HG03432 (cell line): ENCODE measurements around the gene PACS1.

Source experiments
- ATAC-seq: cut with Tn5 transposase; IDR thresholded peaks from one replicate; pipeline ENCODE4 v1.9.1; 2021; ENCODE audit warnings: mild to moderate bottlenecking, moderate library complexity; ENCODE audit not compliant: unreplicated experiment

Gene PACS1

GRCh38 chr11:66282468-66283455, 212.7 kb downstream of the PACS1 start:
- peak; percentile 80 for ATAC-seq

- ATAC-seq: no peak
These were observed 213.5 kb downstream of the PACS1 start for GRCh38 chr11:66283461-66284105.

GRCh38 chr11:66284526-66285078, 214.5 kb downstream of the PACS1 start:
- no peak for ATAC-seq

DNA sequence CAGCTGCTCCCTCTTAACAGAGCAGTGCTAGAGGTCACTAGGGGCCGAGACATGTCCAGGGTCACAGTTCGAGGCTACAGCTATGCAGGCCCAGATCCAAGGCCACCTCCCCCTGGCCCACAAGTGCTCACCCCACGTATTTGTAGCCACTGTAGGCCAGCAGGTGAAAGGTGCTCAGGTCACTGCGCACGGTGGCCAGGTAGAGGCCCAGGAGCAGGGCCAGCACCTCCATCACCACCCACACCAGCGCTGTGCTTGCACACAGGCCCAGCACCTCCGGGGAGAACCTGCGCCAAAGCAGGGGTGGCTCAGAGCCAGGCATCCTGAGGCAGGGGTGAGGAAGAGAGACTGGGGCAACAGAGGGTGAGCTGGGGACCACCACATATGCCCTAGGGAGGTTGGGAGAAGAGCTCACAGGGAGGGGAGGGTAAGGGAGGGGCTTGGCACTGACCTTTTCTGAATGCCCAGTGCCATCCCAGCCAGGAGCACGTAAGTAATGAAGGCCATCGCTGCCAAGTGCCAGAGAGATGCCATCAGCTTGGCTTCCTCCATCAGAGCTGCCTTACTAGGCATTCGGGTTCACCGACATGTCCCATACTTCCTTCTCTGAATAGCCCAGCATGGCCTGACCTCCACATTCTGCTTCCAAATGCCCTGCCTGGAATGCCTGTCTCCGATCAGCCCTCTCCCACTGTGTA, 215.3 kb downstream of the PACS1 start:
- ATAC-seq: no peak

- no peak for ATAC-seq
These were observed 216.6 kb downstream of the PACS1 start for GRCh38 chr11:66286699-66287098.

DNA sequence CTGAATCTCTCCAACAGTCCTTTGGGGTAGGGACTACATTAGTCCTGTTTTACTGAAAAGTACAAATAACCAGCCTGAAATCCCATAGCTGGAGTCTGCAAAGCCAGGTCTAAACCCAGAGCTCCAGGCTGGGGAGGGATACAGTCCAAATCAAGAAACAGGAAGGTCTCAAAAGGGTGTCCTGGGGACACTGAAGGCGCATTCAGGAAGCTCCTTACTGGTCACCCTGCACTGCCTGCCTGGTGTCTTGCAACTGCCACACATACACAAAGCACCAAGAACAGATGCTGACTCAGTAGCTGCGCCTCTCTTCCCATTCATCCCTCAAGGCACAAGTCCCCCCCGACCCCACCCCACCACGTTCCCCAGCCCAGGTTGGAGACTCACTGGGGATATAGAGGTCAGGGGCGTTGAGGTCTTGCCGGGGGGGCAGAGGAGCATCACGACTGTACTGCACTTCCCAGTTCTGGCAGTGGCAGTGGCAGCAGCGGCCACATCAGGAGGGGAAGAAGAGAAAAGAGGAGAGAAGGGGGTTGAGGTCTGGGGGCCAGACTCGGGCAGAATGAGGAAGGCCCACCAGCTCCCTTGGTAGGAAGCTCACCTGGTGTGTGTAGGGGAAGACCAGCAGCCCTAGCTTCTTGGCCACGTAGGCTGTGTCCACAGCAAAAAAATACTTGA, 217.3 kb downstream of the PACS1 start:
- no peak for ATAC-seq

GRCh38 chr11:66287889-66288670, 218.0 kb downstream of the PACS1 start:
- ATAC-seq: no peak

- peak; percentile 85 for ATAC-seq
These were observed 218.8 kb downstream of the PACS1 start, which contains the start of gene YIF1A for GRCh38 chr11:66288671-66289547. Gene YIF1A, minus strand, starts transcription at chr11:66289143. Its CDS starts 158 bp downstream, at chr11:66288985.

GRCh38 chr11:66289548-66290329, 219.7 kb downstream of the PACS1 start:
- peak; percentile 43 for ATAC-seq

DNA sequence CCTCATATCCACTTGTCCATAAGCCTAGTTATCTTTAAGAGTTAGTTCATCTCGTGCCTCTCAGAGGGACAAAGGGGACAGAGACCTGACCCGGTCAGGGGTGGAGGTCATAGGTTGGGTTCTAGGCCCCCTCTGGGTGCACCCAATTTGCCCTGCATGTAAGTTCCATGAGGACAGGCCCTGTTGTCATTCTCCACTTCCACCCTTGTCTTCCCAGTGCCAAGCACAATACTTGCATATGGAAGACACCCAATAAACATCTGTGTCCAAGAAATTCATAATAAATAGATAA, 220.2 kb downstream of the PACS1 start:
- ATAC-seq: no peak

GRCh38 chr11:66291303-66291705, 221.2 kb downstream of the PACS1 start:
- no peak for ATAC-seq

DNA sequence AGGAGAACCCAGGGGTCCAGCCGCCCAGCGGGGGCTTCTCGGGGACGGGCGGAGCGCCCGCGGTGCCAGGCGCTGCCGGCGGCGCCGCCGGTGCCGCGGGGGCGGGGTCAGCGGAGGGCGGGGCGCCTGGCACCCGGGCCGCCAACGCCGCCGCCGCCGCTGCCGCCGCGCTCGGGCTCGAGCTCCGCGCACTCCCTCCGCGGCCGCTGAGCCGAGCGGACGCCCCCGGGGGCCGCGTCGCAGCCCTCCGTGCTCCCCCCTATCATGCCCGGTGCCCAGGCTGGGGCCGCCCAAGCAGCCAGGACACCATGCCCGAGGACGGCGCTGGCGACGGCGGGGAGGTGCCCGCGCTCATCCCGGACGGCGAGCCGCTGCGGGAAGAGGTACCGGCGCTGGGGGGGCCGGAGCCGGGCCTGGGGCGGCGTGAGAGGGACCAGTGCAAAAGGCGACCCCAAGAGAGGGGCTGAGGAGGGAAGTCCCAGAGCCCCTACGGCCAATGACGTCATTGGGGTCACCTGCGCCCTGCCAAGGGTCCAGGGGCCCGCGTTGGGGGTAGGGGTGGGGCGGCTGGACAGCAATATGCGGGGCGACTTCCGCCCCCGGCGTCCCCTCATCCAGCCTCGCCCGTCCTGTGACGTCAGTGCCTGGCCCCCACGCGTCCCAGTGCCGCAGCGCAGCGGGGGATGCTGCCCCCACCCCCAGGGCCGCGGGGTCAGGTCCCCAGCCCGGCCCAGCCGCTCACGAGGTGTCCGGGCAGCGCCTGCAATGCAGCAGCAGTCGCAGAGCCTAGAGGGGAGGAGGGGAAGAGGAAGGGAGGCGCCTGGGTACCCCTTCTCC, 221.9 kb downstream of the PACS1 start, which contains the start of gene TMEM151A:
TSS of gene TMEM151A (plus strand) at position 189 of the 837 bp plus-strand sequence. CDS start at position 309, 120 bp downstream.
- ATAC-seq: no peak

- no peak for ATAC-seq
These were observed 222.7 kb downstream of the PACS1 start for GRCh38 chr11:66292543-66293332.

GRCh38 chr11:66293352-66293751, 223.3 kb downstream of the PACS1 start:
- no peak for ATAC-seq

DNA sequence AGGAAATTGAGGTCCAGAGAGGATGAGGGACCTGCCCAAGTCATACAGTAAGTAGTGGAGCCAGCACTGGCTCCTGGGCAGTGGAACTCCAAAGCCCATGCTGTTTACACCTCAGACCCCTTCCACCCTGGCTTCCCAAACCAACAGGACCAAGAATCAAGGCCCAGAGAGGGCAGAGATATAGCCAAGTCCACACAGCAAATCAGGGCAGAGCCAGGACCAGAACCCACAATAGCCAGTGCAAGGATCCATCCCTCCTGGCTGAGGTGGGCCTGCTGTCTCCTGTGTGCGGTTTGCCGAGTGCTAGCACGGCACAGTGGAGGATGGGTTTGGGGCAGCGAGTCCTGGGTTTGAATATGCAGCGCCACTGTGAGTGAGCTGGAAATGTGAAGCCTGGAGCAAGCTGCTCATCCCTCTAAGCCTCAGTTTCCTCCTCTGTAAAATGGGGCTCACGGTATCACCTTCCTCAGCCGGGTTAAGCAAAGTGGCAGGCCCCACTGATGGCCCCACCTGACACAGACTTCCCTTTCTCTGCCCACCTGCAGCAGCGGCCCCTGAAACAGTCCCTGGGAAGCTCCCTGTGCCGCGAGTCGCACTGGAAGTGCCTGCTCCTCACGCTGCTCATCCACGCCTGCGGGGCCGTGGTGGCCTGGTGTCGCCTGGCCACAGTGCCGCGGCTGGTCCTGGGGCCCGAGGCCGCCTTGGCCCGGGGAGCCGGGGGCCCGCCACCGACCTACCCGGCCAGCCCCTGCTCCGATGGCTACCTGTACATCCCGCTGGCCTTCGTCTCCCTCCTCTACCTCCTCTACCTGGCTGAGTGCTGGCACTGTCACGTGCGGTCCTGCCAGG, 223.9 kb downstream of the PACS1 start:
- no peak for ATAC-seq
